ENCODE data around the gene PIANP.
"Not testable (repeated sequence)": the region's sequence is repeated elsewhere in the genome, so short reads cannot be mapped to it uniquely, and the experiment has no call there.

Gene PIANP

DNA sequence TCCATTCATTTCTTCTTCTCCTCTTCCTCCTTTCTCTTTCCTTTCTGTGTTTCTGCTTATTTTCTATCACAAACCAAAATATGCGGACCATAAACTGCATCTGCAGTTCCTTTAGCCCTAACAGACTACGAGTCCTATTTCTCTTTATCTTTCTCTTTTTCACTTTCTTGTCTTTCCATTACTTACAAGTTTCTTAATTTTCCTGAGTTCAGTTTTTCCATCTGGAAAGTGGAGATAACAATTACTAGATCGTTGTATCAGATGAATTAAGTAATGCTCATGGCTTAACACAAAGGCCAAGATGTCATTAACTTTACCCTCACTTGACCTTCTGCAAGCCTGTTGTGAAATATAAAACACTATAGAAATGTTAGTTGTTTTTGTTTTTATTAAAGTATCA lies 22.2 kb upstream of the PIANP start:
- Histone ChIP-seq H3K9ac (ENCODE audit: insufficient read length) (peak overlapping the region; percentile 97), H3K9me3 (ENCODE audit: low read depth, low read length) (no peaks in the 10 kb centered on the region), H3K27ac (peak overlapping the region; percentile 93; the same call in 1 of the 2 replicates), H3K36me3 (ENCODE audit: insufficient read depth, low read length) (peaks cover 7% of the 10 kb centered on the region; the same call in 1 of the 2 replicates), H3K4me3 (peak overlapping the region; percentile 87)
- no peak for TF ChIP-seq POLR2AphosphoS5 (IDR thresholded peaks at IDR 0.05; ENCODE audit: borderline replicate concordance, low read depth, low read length)
- TF ChIP-seq EZH2 (IDR thresholded peaks at IDR 0.05) = no peak
- TF ChIP-seq FOXP2 (optimal IDR thresholded peaks at IDR 0.05; ENCODE audit: control extremely low read depth, extremely low read length, insufficient read depth) = no peak
- DNase-seq (ENCODE audit: low read depth, low spot score) = no peak

DNA sequence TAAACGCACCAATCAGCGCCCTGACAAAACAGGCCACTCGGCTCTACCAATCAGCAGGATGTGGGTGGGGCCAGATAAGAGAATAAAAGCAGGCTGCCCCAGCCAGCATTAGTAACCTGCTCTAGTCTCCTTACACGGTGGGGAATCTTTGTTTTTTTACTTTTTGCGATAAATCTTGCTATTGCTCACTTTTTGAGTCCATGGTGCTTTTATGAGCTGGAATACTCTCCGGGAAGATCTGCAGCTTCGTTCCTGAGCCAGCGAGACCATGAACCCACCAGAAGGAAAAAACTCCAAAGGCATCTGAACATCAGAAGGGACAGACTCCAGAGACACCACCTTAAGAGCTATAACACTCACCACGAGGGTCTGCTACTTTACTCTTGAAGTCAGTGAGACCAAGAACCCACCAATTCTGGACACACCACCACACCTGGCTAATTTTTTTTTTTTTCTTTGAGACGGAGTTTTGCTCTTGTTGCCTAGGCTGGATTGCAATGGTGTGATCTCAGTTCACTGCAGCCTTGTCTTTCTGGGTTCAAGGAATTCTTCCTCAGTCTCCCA lies 16.3 kb upstream of the PIANP start:
- no peaks in the 10 kb centered on the region for H3K36me3 ChIP-seq (ENCODE audit: insufficient read depth, low read length)
- H3K27ac ChIP-seq = no peak overlapping the region
- TF ChIP-seq POLR2AphosphoS5 (IDR thresholded peaks at IDR 0.05; ENCODE audit: borderline replicate concordance, low read depth, low read length) = no peak
- TF ChIP-seq FOXP2 (optimal IDR thresholded peaks at IDR 0.05; ENCODE audit: control extremely low read depth, extremely low read length, insufficient read depth) = no peak
- no peak for TF ChIP-seq EZH2 (IDR thresholded peaks at IDR 0.05)
- H3K4me3 ChIP-seq = no peak overlapping the region
- DNase-seq (ENCODE audit: low read depth, low spot score) = no peak
- H3K9ac ChIP-seq (ENCODE audit: insufficient read length) = no peak overlapping the region
- H3K9me3 ChIP-seq (ENCODE audit: low read depth, low read length) = no peaks in the 10 kb centered on the region

GRCh38 chr12:6716031-6716873 lies 15.6 kb upstream of the PIANP start:
- not testable (repeated sequence) for H3K9ac ChIP-seq (ENCODE audit: insufficient read length); H3K9me3 ChIP-seq (ENCODE audit: low read depth, low read length); H3K36me3 ChIP-seq (ENCODE audit: insufficient read depth, low read length); DNase-seq (ENCODE audit: low read depth, low spot score); H3K27ac ChIP-seq; H3K4me3 ChIP-seq

DNA sequence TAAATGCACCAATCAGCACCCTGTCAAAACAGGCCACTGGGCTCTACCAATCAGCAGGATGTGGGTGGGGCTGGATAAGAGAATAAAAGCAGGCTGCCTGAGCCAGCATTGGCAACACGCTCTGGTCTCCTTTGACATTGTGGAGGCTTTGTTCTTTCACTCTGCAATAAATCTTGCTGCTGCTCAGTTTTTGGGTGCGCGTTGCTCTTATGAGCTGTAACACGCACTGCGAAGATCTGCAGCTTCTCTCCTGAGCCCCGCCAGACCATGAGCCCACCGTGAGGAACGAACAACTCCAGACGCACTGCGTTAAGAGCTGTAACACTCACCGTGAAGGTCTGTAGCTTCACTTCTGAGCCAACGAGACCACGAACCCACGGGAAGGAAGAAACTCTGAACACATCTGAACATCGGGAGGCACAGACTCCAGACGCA lies 8.4 kb upstream of the PIANP start:
- TF ChIP-seq EZH2 (IDR thresholded peaks at IDR 0.05) (no peak), POLR2AphosphoS5 (IDR thresholded peaks at IDR 0.05; ENCODE audit: borderline replicate concordance, low read depth, low read length) (no peak; the same call in 1 of the 2 replicates), FOXP2 (optimal IDR thresholded peaks at IDR 0.05; ENCODE audit: control extremely low read depth, extremely low read length, insufficient read depth) (no peak)
- Histone ChIP-seq H3K9me3 (ENCODE audit: low read depth, low read length) (no peaks in the 10 kb centered on the region), H3K27ac (no peak overlapping the region), H3K4me3 (no peak overlapping the region), H3K9ac (ENCODE audit: insufficient read length) (no peak overlapping the region), H3K36me3 (ENCODE audit: insufficient read depth, low read length) (no peaks in the 10 kb centered on the region)
- DNase-seq (ENCODE audit: low read depth, low spot score) = no peak

DNA sequence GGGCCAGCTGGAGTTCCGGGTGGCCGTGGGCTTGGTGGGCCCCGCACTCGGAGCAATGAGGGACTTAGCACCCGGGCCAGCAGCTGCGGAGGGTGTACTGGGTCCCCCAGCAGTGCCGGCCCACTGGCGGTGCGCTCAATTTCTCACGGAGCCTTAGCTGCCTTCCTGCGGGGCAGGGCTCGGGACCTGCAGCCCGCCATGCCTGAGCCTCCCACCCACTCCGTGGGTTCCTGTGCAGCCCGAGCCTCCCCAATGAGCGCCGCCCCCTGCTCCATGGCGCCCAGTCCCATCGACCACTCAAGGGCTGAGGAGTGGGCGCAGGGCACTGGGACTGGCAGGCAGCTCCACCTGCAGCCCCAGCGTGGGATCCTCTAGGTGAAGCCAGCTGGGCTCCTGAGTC lies 7.7 kb upstream of the PIANP start:
- not testable (repeated sequence) for H3K9ac ChIP-seq (ENCODE audit: insufficient read length); H3K27ac ChIP-seq; H3K4me3 ChIP-seq; H3K36me3 ChIP-seq (ENCODE audit: insufficient read depth, low read length); DNase-seq (ENCODE audit: low read depth, low spot score); H3K9me3 ChIP-seq (ENCODE audit: low read depth, low read length)

DNA sequence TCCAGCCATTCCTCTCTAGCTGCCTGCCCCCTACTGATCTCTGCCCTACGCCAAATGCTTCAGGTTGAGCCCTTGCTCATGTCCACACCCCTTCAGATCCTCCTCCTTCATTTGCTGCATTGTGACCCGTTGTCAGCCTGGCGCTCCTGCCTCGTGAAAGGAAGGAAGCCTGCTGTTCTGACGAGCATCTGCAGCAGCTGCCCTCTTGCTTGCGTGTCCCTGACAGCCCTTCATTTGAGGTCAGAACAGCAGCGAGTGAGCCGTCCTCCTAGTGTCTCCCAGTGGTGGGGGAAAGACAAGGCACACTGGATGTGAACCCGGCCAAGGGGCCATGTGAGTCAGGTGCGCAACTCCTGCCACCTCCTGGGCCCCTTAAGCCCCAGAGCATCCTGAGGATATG lies 3.0 kb upstream of the PIANP start:
- no peak for DNase-seq (ENCODE audit: low read depth, low spot score)
- no peaks in the 10 kb centered on the region for H3K36me3 ChIP-seq (ENCODE audit: insufficient read depth, low read length)
- TF ChIP-seq EZH2 (IDR thresholded peaks at IDR 0.05) (no peak), FOXP2 (optimal IDR thresholded peaks at IDR 0.05; ENCODE audit: control extremely low read depth, extremely low read length, insufficient read depth) (no peak), POLR2AphosphoS5 (IDR thresholded peaks at IDR 0.05; ENCODE audit: borderline replicate concordance, low read depth, low read length) (no peak)
- no peak overlapping the region for H3K4me3 ChIP-seq
- no peaks in the 10 kb centered on the region for H3K9me3 ChIP-seq (ENCODE audit: low read depth, low read length)
- H3K27ac ChIP-seq = no peak overlapping the region
- no peak overlapping the region for H3K9ac ChIP-seq (ENCODE audit: insufficient read length)

- no peak for DNase-seq (ENCODE audit: low read depth, low spot score)
- Histone ChIP-seq H3K27ac (no peak overlapping the region), H3K9ac (ENCODE audit: insufficient read length) (peak overlapping the region; percentile 59), H3K36me3 (ENCODE audit: insufficient read depth, low read length) (no peaks in the 10 kb centered on the region), H3K4me3 (peak overlapping the region; percentile 80), H3K9me3 (ENCODE audit: low read depth, low read length) (no peaks in the 10 kb centered on the region)
- TF ChIP-seq POLR2AphosphoS5 (IDR thresholded peaks at IDR 0.05; ENCODE audit: borderline replicate concordance, low read depth, low read length) (no peak), FOXP2 (optimal IDR thresholded peaks at IDR 0.05; ENCODE audit: control extremely low read depth, extremely low read length, insufficient read depth) (no peak), EZH2 (IDR thresholded peaks at IDR 0.05) (no peak)
Observed at GRCh38 chr12:6701078-6701768, 608 bp upstream of the PIANP start.

DNA sequence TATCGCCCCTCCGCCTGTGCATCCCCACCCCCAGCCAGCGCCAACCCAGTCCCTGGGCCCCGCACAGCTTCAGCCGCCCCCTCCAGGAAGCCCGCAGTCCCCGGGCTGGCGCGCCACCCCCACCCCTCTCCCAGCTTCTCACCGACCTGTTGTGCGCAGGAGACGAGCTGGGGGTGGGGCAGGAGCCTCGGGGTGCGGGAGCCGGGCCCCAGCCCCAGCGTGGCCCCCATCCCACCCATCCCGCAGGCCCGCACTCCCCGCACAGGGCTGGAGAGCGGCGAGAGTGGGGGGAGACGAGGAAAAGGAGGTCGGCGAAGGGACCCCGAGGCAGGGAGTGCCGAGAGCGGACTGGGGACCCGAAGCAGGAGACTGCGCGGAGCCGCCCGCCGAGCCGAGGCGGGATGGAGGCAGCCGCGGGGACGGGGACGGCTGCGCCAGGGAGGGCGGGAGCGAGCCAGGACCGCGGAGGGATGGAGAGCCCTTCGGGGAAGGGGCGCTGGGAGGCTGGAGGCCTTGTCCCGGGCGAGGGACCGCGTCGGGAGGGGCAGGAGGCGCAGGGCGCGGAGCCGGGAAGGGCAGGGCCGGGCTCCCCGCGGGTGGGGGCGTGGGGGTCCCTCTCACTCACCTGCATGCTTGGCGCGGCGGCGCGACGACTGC lies 498 bp downstream of the PIANP start:
- H3K9me3 ChIP-seq (ENCODE audit: low read depth, low read length) = no peaks in the 10 kb centered on the region
- no peak for DNase-seq (ENCODE audit: low read depth, low spot score)
- no peak for TF ChIP-seq FOXP2 (optimal IDR thresholded peaks at IDR 0.05; ENCODE audit: control extremely low read depth, extremely low read length, insufficient read depth)
- TF ChIP-seq POLR2AphosphoS5 (IDR thresholded peaks at IDR 0.05; ENCODE audit: borderline replicate concordance, low read depth, low read length) = no peak
- TF ChIP-seq EZH2 (IDR thresholded peaks at IDR 0.05) = no peak
- no peak overlapping the region for H3K27ac ChIP-seq
- H3K36me3 ChIP-seq (ENCODE audit: insufficient read depth, low read length) = no peaks in the 10 kb centered on the region
- H3K9ac ChIP-seq (ENCODE audit: insufficient read length) = no peak overlapping the region
- H3K4me3 ChIP-seq = peak overlapping the region; percentile 80

All from SK-N-MC (cell line).